ENCODE results near the gene WDFY1. TPM values are rescaled to one million over a fixed set of nuclear protein-coding genes. Genes with fewer than 3 reads are reported as not detected.

WDFY1 gene
- total and polyA plus RNA-seq, 2 donors (not counting 1 experiment from before 2014, with no cell fraction given) = 28.8 to 76.0 TPM

- H3K9me3 ChIP-seq (ENCODE audit: control extremely low read depth in 1 of 3, control insufficient read depth in 2 of 3, insufficient read depth in 1 of 3, low read length in 2 of 3) = no peaks in the 10 kb centered on the region
- peak overlapping the region in 3 of 5 experiments; percentile 89 to 92 (median 91) for H3K4me3 ChIP-seq (ENCODE audit: control extremely low read depth in 1 of 5, extremely low read depth in 1 of 5, insufficient read depth in 1 of 5, low read depth in 2 of 5, low read length in 4 of 5)
- peaks cover 86% of the 10 kb centered on the region for H3K79me2 ChIP-seq (ENCODE audit: control insufficient read depth, insufficient read depth, low read length)
- Mint-ChIP-seq H3K9me3 (ENCODE audit: insufficient read depth) (no peaks in the 10 kb centered on the region), H3K4me1 (peaks cover 52% of the 10 kb centered on the region), H3K27ac (peak overlapping the region; percentile 68), H3K4me3 (peak overlapping the region; percentile 94), H3K27me3 (no peaks in the 10 kb centered on the region)
- H3K9ac ChIP-seq (ENCODE audit: low read length) = peak overlapping the region; percentile 98
- TF ChIP-seq CTCF (IDR thresholded peaks at IDR 0.05) = no peak
- TF ChIP-seq EZH2 (IDR thresholded peaks at IDR 0.05; ENCODE audit: borderline replicate concordance, insufficient read depth, low read depth, low read length, poor library complexity, severe bottlenecking) = no peak
- H2AFZ ChIP-seq (ENCODE audit: insufficient read depth, low read depth, low read length, poor library complexity, severe bottlenecking) = peak overlapping the region; percentile 90
- intact Hi-C loops (cut with micrococcal nuclease) = loop anchor here (1.0 to 10.0 kb wide), 4 partner anchors 8 to 999 kb away; partner anchors contain the start of gene MRPL44
- peaks cover 28 to 51% of the 10 kb centered on the region in 2 donors for H3K4me1 ChIP-seq (ENCODE audit: control insufficient read depth in 2 of 2, insufficient read depth in 2 of 2, low read length in 2 of 2)
- H3K36me3 ChIP-seq (replicated peaks in 1 of 2; ENCODE audit: control extremely low read depth in 1 of 2, control insufficient read depth in 1 of 2, extremely low read depth in 1 of 2, insufficient read depth in 2 of 2, low read length in 1 of 2) = no peaks in the 10 kb centered on the region
- no peak for ATAC-seq (ENCODE audit: low read depth)
- no peak for DNase-seq
- H3K27ac ChIP-seq (ENCODE audit: low read length in 2 of 2) = peak overlapping the region in 1 of 2 donors; percentile 87
- POLR2A ChIA-PET = interaction anchor here (0.8 to 1.5 kb wide), 3 partner anchors 9 to 109 kb away, joined by 4 to 6 read pairs (median 5); partner anchors contain the start of gene MRPL44
- H3K4me2 ChIP-seq (replicated peaks; ENCODE audit: low read depth, low read length, poor library complexity, severe bottlenecking) = peak overlapping the region; percentile 99
- CTCF ChIA-PET = interaction anchor here (0.6 to 1.8 kb wide), 4 partner anchors 9 to 106 kb away, joined by 3 to 7 read pairs (median 4); no protein-coding TSS in a partner anchor
- H3K27me3 ChIP-seq (replicated peaks in 1 of 4; ENCODE audit: control extremely low read depth in 1 of 4, control insufficient read depth in 3 of 4, insufficient read depth in 4 of 4, low read length in 3 of 4) = no peaks in the 10 kb centered on the region
- H4K20me1 ChIP-seq (ENCODE audit: control insufficient read depth, insufficient read depth, low read length, poor library complexity, severe bottlenecking) = no peaks in the 10 kb centered on the region
- WGBS (ENCODE audit: insufficient coverage) = no CpG with 5 or more reads among the region's 4 CpGs
Measured at GRCh38 chr2:223945755-223946154, 620 bp upstream of the WDFY1 start.

GRCh38 chr2:223944166-223944702 is 901 bp downstream of the WDFY1 start:
- Histone ChIP-seq H3K27ac (ENCODE audit: low read length in 2 of 2) (peak overlapping the region; percentile 15 to 87), H3K9ac (ENCODE audit: low read length) (peak overlapping the region; percentile 98), H2AFZ (ENCODE audit: insufficient read depth, low read depth, low read length, poor library complexity, severe bottlenecking) (peak overlapping the region; percentile 90), H3K36me3 (replicated peaks in 1 of 2; ENCODE audit: control extremely low read depth in 1 of 2, control insufficient read depth in 1 of 2, extremely low read depth in 1 of 2, insufficient read depth in 2 of 2, low read length in 1 of 2) (no peaks in the 10 kb centered on the region), H3K4me2 (replicated peaks; ENCODE audit: low read depth, low read length, poor library complexity, severe bottlenecking) (peak overlapping the region; percentile 99), H3K79me2 (ENCODE audit: control insufficient read depth, insufficient read depth, low read length) (peaks cover 89% of the 10 kb centered on the region), H3K4me3 (ENCODE audit: control extremely low read depth in 1 of 5, extremely low read depth in 1 of 5, insufficient read depth in 1 of 5, low read depth in 2 of 5, low read length in 4 of 5) (peak overlapping the region; percentile 58 to 92 (median 89)), H4K20me1 (ENCODE audit: control insufficient read depth, insufficient read depth, low read length, poor library complexity, severe bottlenecking) (peaks cover under 1% of the 10 kb centered on the region), H3K9me3 (ENCODE audit: control extremely low read depth in 1 of 3, control insufficient read depth in 2 of 3, insufficient read depth in 1 of 3, low read length in 2 of 3) (peaks cover 0 to 6% (median under 1%) of the 10 kb centered on the region in 3 donors), H3K4me1 (ENCODE audit: control insufficient read depth in 2 of 2, insufficient read depth in 2 of 2, low read length in 2 of 2) (peaks cover 24 to 44% of the 10 kb centered on the region in 2 donors), H3K27me3 (replicated peaks in 1 of 4; ENCODE audit: control extremely low read depth in 1 of 4, control insufficient read depth in 3 of 4, insufficient read depth in 4 of 4, low read length in 3 of 4) (no peaks in the 10 kb centered on the region)
- ATAC-seq (ENCODE audit: low read depth) = peak; percentile 15
- Mint-ChIP-seq H3K4me1 (peaks cover 50% of the 10 kb centered on the region), H3K27ac (peak overlapping the region; percentile 94), H3K27me3 (no peaks in the 10 kb centered on the region), H3K9me3 (ENCODE audit: insufficient read depth) (peaks cover 6% of the 10 kb centered on the region), H3K4me3 (peak overlapping the region; percentile 94)
- intact Hi-C loops (cut with micrococcal nuclease) = loop anchor here (10.0 kb wide), 1 partner anchor 1001 kb away; no protein-coding TSS in a partner anchor
- ChIA-PET CTCF (interaction anchor here (0.9 to 1.8 kb wide), 6 partner anchors 18 to 50 kb away, joined by 3 to 7 read pairs (median 4); no protein-coding TSS in a partner anchor), POLR2A (interaction anchor here (0.7 to 1.5 kb wide), 5 partner anchors 8 to 647 kb away, joined by 3 to 6 read pairs (median 3); partner anchors contain the start of gene MRPL44)
- TF ChIP-seq EZH2 (IDR thresholded peaks at IDR 0.05; ENCODE audit: borderline replicate concordance, insufficient read depth, low read depth, low read length, poor library complexity, severe bottlenecking) (no peak), CTCF (IDR thresholded peaks at IDR 0.05) (no peak)
- peak; percentile 60 for DNase-seq
- WGBS (ENCODE audit: insufficient coverage) = under 1% methylated on average over 46 of the region's 46 CpGs

All from B cell (primary cell).